Kidney epithelial cell (primary cell): ENCODE results near the gene SHC3. TPM values are rescaled to one million over a fixed set of nuclear protein-coding genes. Genes with fewer than 3 reads are reported as not detected.

Experiments
- DNase-seq: peaks from one replicate; pipeline ENCODE4 v3.0.0-alpha.2; 2010; ENCODE audit warnings: low read depth
- H3K27me3 ChIP-seq: 2 replicates; pipeline ENCODE4 v1.6.0; 2011; ENCODE audit warnings: low read length; ENCODE audit not compliant: control insufficient read depth, insufficient read depth
- H3K36me3 ChIP-seq: 2 replicates; pipeline ENCODE4 v1.5.1; 2011; ENCODE audit warnings: low read length; ENCODE audit not compliant: control insufficient read depth, insufficient read depth
- H3K4me3 ChIP-seq: 2 replicates; pipeline ENCODE4 v1.5.1; 2011; ENCODE audit warnings: low read depth, mild to moderate bottlenecking, control low read depth, low read length
- CTCF ChIP-seq: IDR thresholded peaks from 2 replicates; pipeline ENCODE4 v1.5.1; 2011; ENCODE audit warnings: mild to moderate bottlenecking, moderate library complexity, low read length, control low read depth, inconsistent platforms; ENCODE audit not compliant: insufficient read depth, poor library complexity, severe bottlenecking
- total RNA-seq: library from RNA; depleted of rRNA; stranded (reverse); fragments of >200 nt; gene quantifications from 2 replicates; pipeline ENCODE4 v1.2.3, GENCODE V29; 2015

The SHC3 gene
- total RNA-seq, 1 donor from 2014 or later, result 2.9 TPM

- no peak for DNase-seq
- TF ChIP-seq CTCF, result no peak
- Histone ChIP-seq H3K27me3 (no peaks in the 10 kb centered on the region), H3K4me3 (no peak overlapping the region), H3K36me3 (no peaks in the 10 kb centered on the region)
Measured at GRCh38 chr9:89048616-89049015, 130.0 kb downstream of the SHC3 start.

- no peaks in the 10 kb centered on the region for H3K27me3 ChIP-seq
- no peaks in the 10 kb centered on the region for H3K36me3 ChIP-seq
- H3K4me3 ChIP-seq, result no peak overlapping the region
- no peak for TF ChIP-seq CTCF
- no peak for DNase-seq
Measured at GRCh38 chr9:89047667-89048066, 131.0 kb downstream of the SHC3 start.

GRCh38 chr9:89046832-89047231 lies 131.8 kb downstream of the SHC3 start:
- DNase-seq, result no peak
- Histone ChIP-seq H3K4me3 (no peak overlapping the region), H3K27me3 (no peaks in the 10 kb centered on the region), H3K36me3 (no peaks in the 10 kb centered on the region)
- TF ChIP-seq CTCF, result no peak

- H3K36me3 ChIP-seq, result no peaks in the 10 kb centered on the region
- no peak for TF ChIP-seq CTCF
Measured at GRCh38 chr9:89044881-89045280, 133.7 kb downstream of the SHC3 start.

GRCh38 chr9:89044104-89044503 lies 134.5 kb downstream of the SHC3 start:
- no peak for DNase-seq
- TF ChIP-seq CTCF, result no peak
- H3K36me3 ChIP-seq, result no peaks in the 10 kb centered on the region
- H3K4me3 ChIP-seq, result no peak overlapping the region
- H3K27me3 ChIP-seq, result no peaks in the 10 kb centered on the region

More at GRCh38 chr9:89044881-89045280, 133.7 kb downstream of the SHC3 start:
- no peak for DNase-seq
- no peak overlapping the region for H3K4me3 ChIP-seq
- no peaks in the 10 kb centered on the region for H3K27me3 ChIP-seq

GRCh38 chr9:89042984-89043383 lies 135.6 kb downstream of the SHC3 start:
- TF ChIP-seq CTCF, result no peak
- no peak overlapping the region for H3K4me3 ChIP-seq
- no peak for DNase-seq

More at GRCh38 chr9:89042984-89043383, 135.6 kb downstream of the SHC3 start:
- Histone ChIP-seq H3K27me3 (no peaks in the 10 kb centered on the region), H3K36me3 (no peaks in the 10 kb centered on the region)
